RWPE2 (cell line): Measurements from ENCODE around the gene BCL7A.

Source experiments
- ATAC-seq: fragments of 200-7000 bp; cut with Tn5 transposase; 3 replicates; pipeline ENCODE4 v1.9.1; 2021; ENCODE audit warnings: low read depth
- DNase-seq: peaks from one replicate; pipeline ENCODE4 v3.0.0-alpha.2; 2020; ENCODE audit warnings: low spot score
- H3K27ac ChIP-seq: fragments of 450-650 bp; 2 replicates; pipeline ENCODE4 v1.5.1; 2017; ENCODE audit warnings: mild to moderate bottlenecking; ENCODE audit not compliant: poor library complexity, severe bottlenecking
- H3K27me3 ChIP-seq: fragments of 250-450 bp; sonication (Bioruptor Pico); 2 replicates; pipeline ENCODE4 v1.5.1; 2021; ENCODE audit warnings: mild to moderate bottlenecking, moderate library complexity; ENCODE audit not compliant: insufficient read depth, poor library complexity, severe bottlenecking
- H3K36me3 ChIP-seq: fragments of 250-450 bp; sonication (Bioruptor Pico); 2 replicates; pipeline ENCODE4 v1.5.1; 2020; ENCODE audit warnings: low read depth, mild to moderate bottlenecking, moderate library complexity
- H3K4me1 ChIP-seq: fragments of 250-450 bp; sonication (Bioruptor Pico); 2 replicates; pipeline ENCODE4 v1.5.1; 2021; ENCODE audit warnings: mild to moderate bottlenecking, moderate library complexity; ENCODE audit not compliant: insufficient read depth, poor library complexity, severe bottlenecking
- H3K4me3 ChIP-seq: fragments of 250-450 bp; sonication (Bioruptor Pico); 2 replicates; pipeline ENCODE4 v1.5.1; 2021; ENCODE audit warnings: mild to moderate bottlenecking, moderate library complexity; ENCODE audit not compliant: severe bottlenecking
- H3K9me3 ChIP-seq: fragments of 250-450 bp; sonication (Bioruptor Pico); 2 replicates; pipeline ENCODE4 v1.5.1; 2021; ENCODE audit warnings: mild to moderate bottlenecking, moderate library complexity; ENCODE audit not compliant: severe bottlenecking
- CTCF ChIP-seq: fragments of 450-650 bp; IDR thresholded peaks from one replicate; pipeline ENCODE4 v1.5.1; 2017; ENCODE audit warnings: mild to moderate bottlenecking, moderate library complexity; ENCODE audit not compliant: poor library complexity, severe bottlenecking

BCL7A gene

GRCh38 chr12:121980191-121980891, 41.3 kb upstream of the BCL7A start:
- TF ChIP-seq CTCF = no peak
- no peak overlapping the region for H3K4me3 ChIP-seq
- H3K4me1 ChIP-seq = no peaks in the 10 kb centered on the region
- no peak overlapping the region for H3K27ac ChIP-seq
- H3K36me3 ChIP-seq = no peaks in the 10 kb centered on the region
- no peak for DNase-seq
- no peaks in the 10 kb centered on the region for H3K9me3 ChIP-seq
- no peaks in the 10 kb centered on the region for H3K27me3 ChIP-seq
- no peak for ATAC-seq

GRCh38 chr12:121980892-121981272, 40.8 kb upstream of the BCL7A start:
- ATAC-seq (no peak), DNase-seq (no peak)
- no peaks in the 10 kb centered on the region for H3K36me3 ChIP-seq
- no peaks in the 10 kb centered on the region for H3K9me3 ChIP-seq
- no peak for TF ChIP-seq CTCF
- H3K27ac ChIP-seq = no peak overlapping the region
- no peak overlapping the region for H3K4me3 ChIP-seq
- no peaks in the 10 kb centered on the region for H3K27me3 ChIP-seq
- no peaks in the 10 kb centered on the region for H3K4me1 ChIP-seq

- Histone ChIP-seq H3K27me3 (no peaks in the 10 kb centered on the region), H3K27ac (no peak overlapping the region), H3K9me3 (no peaks in the 10 kb centered on the region), H3K36me3 (no peaks in the 10 kb centered on the region), H3K4me3 (no peak overlapping the region), H3K4me1 (no peaks in the 10 kb centered on the region)
- no peak for TF ChIP-seq CTCF
- DNase-seq (no peak), ATAC-seq (no peak)
Measured at GRCh38 chr12:121981456-121981855, 40.2 kb upstream of the BCL7A start.

GRCh38 chr12:121982950-121983349, 38.7 kb upstream of the BCL7A start:
- Histone ChIP-seq H3K9me3 (no peaks in the 10 kb centered on the region), H3K4me3 (no peak overlapping the region), H3K36me3 (no peaks in the 10 kb centered on the region), H3K4me1 (no peaks in the 10 kb centered on the region), H3K27me3 (no peaks in the 10 kb centered on the region), H3K27ac (no peak overlapping the region)
- DNase-seq (no peak), ATAC-seq (no peak)
- no peak for TF ChIP-seq CTCF

- Histone ChIP-seq H3K27ac (no peak overlapping the region), H3K9me3 (no peaks in the 10 kb centered on the region), H3K4me3 (no peak overlapping the region), H3K36me3 (no peaks in the 10 kb centered on the region), H3K4me1 (no peaks in the 10 kb centered on the region), H3K27me3 (no peaks in the 10 kb centered on the region)
- ATAC-seq (no peak), DNase-seq (no peak)
- no peak for TF ChIP-seq CTCF
Measured at GRCh38 chr12:121983536-121984210, 38.0 kb upstream of the BCL7A start.
